Gastrocnemius medialis (tissue), 4 donors: ENCODE results near the gene LRMDA. TPM values are rescaled to one million over a fixed set of nuclear protein-coding genes. Genes with fewer than 3 reads are reported as not detected.

Experiments
- ATAC-seq, 2 donors: fragments of 150-250 bp; one replicate each; pipeline ENCODE4 v1.9.1; 2016
- DNase-seq, 2 donors: peaks; one replicate each; pipeline ENCODE4 v3.0.0-alpha.2; 2019
- H3K27ac ChIP-seq, 4 donors: fragments of 200-600 bp; sonication (generic); 1 replicate in 1 of 4; 2 replicates in 3 of 4; pipeline ENCODE4 v1.5.1; 2016 to 2018; ENCODE audit warnings: mild to moderate bottlenecking in 2 of 4, moderate library complexity in 1 of 4
- H3K27me3 ChIP-seq, 3 donors: fragments of 200-600 bp; sonication (generic) in 2 of 3; 1 replicate in 1 of 3; 2 replicates in 2 of 3; pipeline versions ENCODE4 v1.5.1 to v1.6.0; 2016 to 2019; ENCODE audit warnings: mild to moderate bottlenecking in 1 of 3, moderate library complexity in 1 of 3
- H3K36me3 ChIP-seq, 2 donors: fragments of 200-600 bp; sonication (generic) in 1 of 2; one replicate each; pipeline ENCODE4 v1.5.1; 2017 to 2018
- H3K4me1 ChIP-seq, 2 donors: fragments of 200-600 bp; sonication (generic) in 1 of 2; one replicate each; pipeline ENCODE4 v1.5.1; 2016 to 2017; ENCODE audit warnings: mild to moderate bottlenecking in 2 of 2
- H3K4me3 ChIP-seq, 4 donors: fragments of 200-600 bp; sonication (generic) in 3 of 4; 1 replicate in 1 of 4; 2 replicates in 3 of 4; pipeline ENCODE4 v1.5.1; 2016 to 2019; ENCODE audit warnings: mild to moderate bottlenecking in 2 of 4
- H3K9me3 ChIP-seq, 3 donors: fragments of 200-600 bp; sonication (generic) in 2 of 3; 1 replicate in 1 of 3; 2 replicates in 2 of 3; pipeline ENCODE4 v1.5.1; 2016 to 2019
- CTCF ChIP-seq, 5 experiments: fragments of 450-650 bp in 3 of 5; fragments of 200-600 bp in 2 of 5; sonication (generic) in 2 of 5; IDR thresholded peaks in 4 of 5; conservative IDR thresholded peaks in 1 of 5; 1 replicate in 4 of 5; 2 replicates in 1 of 5; pipeline ENCODE4 v1.5.1; 2016 to 2019; ENCODE audit warnings: antibody characterized with exemption in 5 of 5, mild to moderate bottlenecking in 3 of 5, moderate library complexity in 3 of 5
- POLR2A ChIP-seq, 2 donors: fragments of 450-650 bp; IDR thresholded peaks; one replicate each; pipeline ENCODE4 v1.6.1; 2017; ENCODE audit warnings: antibody characterized with exemption in 2 of 2, mild to moderate bottlenecking in 2 of 2, moderate library complexity in 2 of 2
- in situ Hi-C, 4 donors: fragments of 200-750 bp; cut with MboI; loops; one replicate each; pipeline versions ENCODE4 v1.15.0 to v1.8.0; 2017; ENCODE audit warnings: low sequenced_read_pairs in 4 of 4
- intact Hi-C: fragments of 100-400 bp; cut with DNase I; formaldehyde crosslinking; loops from one replicate; pipeline ENCODE4 v1.15.1; 2023; ENCODE audit warnings: low total_unique reads
- total RNA-seq, 4 donors: library from RNA; depleted of rRNA; stranded (reverse); fragments of >200 nt; gene quantifications; one replicate each; pipeline versions ENCODE4 v1.1.0 to v1.2.3, GENCODE V29; 2016

The LRMDA gene
- total RNA-seq, 4 donors from 2014 or later = 0.80 to 4.5 (median 1.4) TPM

- Histone ChIP-seq H3K4me3 (peak overlapping the region in 1 of 4 donors; percentile 7), H3K36me3 (no peaks in the 10 kb centered on the region), H3K27ac (peak overlapping the region; percentile 25 to 73 (median 60)), H3K27me3 (no peaks in the 10 kb centered on the region), H3K4me1 (peaks cover 12 to 47% of the 10 kb centered on the region in 2 donors), H3K9me3 (no peaks in the 10 kb centered on the region)
- TF ChIP-seq POLR2A (IDR thresholded peaks at IDR 0.05) (no peak), CTCF (IDR thresholded peaks at IDR 0.05 in 4 of 5, conservative IDR thresholded peaks at IDR 0.05 in 1 of 5) (no peak)
- DNase-seq (no peak), ATAC-seq (no peak)
- intact Hi-C loops (no loop called here), in situ Hi-C loops (no loop called here)
Observed at GRCh38 chr10:76430061-76430645, 998.7 kb downstream of the LRMDA start.

GRCh38 chr10:76432016-76433012 is 1000.9 kb downstream of the LRMDA start:
- H3K9me3 ChIP-seq = no peaks in the 10 kb centered on the region
- H3K36me3 ChIP-seq = no peaks in the 10 kb centered on the region
- peak overlapping the region; percentile 57 to 78 (median 72) for H3K27ac ChIP-seq
- DNase-seq = peak in 1 of 2 donors; percentile 52
- H3K27me3 ChIP-seq = no peaks in the 10 kb centered on the region
- intact Hi-C loops (no loop called here), in situ Hi-C loops (no loop called here)
- H3K4me3 ChIP-seq = no peak overlapping the region
- peak; percentile 38 to 62 for ATAC-seq
- TF ChIP-seq CTCF (IDR thresholded peaks at IDR 0.05 in 4 of 5, conservative IDR thresholded peaks at IDR 0.05 in 1 of 5) = no peak
- TF ChIP-seq POLR2A (IDR thresholded peaks at IDR 0.05) = no peak
- peaks cover 26 to 64% of the 10 kb centered on the region in 2 donors for H3K4me1 ChIP-seq

GRCh38 chr10:76433161-76434005 is 1002.0 kb downstream of the LRMDA start:
- Histone ChIP-seq H3K27me3 (no peaks in the 10 kb centered on the region), H3K36me3 (no peaks in the 10 kb centered on the region), H3K9me3 (no peaks in the 10 kb centered on the region), H3K27ac (peak overlapping the region; percentile 57 to 78 (median 72)), H3K4me3 (no peak overlapping the region), H3K4me1 (peaks cover 26 to 64% of the 10 kb centered on the region in 2 donors)
- ATAC-seq (peak; percentile 40 to 50), DNase-seq (peak in 1 of 2 donors; percentile 34)
- in situ Hi-C loops = no loop called here
- TF ChIP-seq POLR2A (IDR thresholded peaks at IDR 0.05) (no peak), CTCF (IDR thresholded peaks at IDR 0.05 in 4 of 5, conservative IDR thresholded peaks at IDR 0.05 in 1 of 5) (no peak)
- intact Hi-C loops = no loop called here

GRCh38 chr10:76435157-76435556 is 1003.7 kb downstream of the LRMDA start:
- H3K4me3 ChIP-seq = no peak overlapping the region
- in situ Hi-C loops (no loop called here), intact Hi-C loops (no loop called here)
- no peaks in the 10 kb centered on the region for H3K36me3 ChIP-seq
- peak in 1 of 2 donors; percentile 21 for ATAC-seq
- TF ChIP-seq POLR2A (IDR thresholded peaks at IDR 0.05) = no peak
- no peak for TF ChIP-seq CTCF (IDR thresholded peaks at IDR 0.05 in 4 of 5, conservative IDR thresholded peaks at IDR 0.05 in 1 of 5)
- no peaks in the 10 kb centered on the region for H3K27me3 ChIP-seq
- peaks cover 20 to 56% of the 10 kb centered on the region in 2 donors for H3K4me1 ChIP-seq
- H3K9me3 ChIP-seq = no peaks in the 10 kb centered on the region
- DNase-seq = peak in 1 of 2 donors; percentile 42
- H3K27ac ChIP-seq = peak overlapping the region; percentile 47 to 72 (median 64)
